ENCODE measurements around the gene RNASE13.

Gene RNASE13

DNA sequence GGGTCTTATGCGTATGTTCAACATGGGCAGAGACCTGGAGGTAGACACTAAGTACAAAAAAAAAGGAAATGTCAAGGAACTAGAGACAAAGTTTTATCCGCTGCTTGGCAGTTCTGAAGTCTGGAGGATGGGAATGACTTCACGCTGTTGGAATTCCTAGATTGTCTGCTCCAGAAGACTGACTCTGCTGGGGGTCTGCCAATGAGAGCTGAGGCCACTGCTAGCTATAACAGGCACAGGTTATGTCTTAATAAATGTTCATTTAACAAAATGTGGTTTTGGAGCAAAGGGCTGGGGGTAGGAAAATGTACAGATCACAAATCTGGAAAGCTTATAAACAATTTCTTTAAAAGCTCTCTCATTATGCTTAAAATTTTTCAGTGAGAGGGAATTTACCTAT, 28.9 kb upstream of the RNASE13 start:
- DNase-seq = no peak

DNA sequence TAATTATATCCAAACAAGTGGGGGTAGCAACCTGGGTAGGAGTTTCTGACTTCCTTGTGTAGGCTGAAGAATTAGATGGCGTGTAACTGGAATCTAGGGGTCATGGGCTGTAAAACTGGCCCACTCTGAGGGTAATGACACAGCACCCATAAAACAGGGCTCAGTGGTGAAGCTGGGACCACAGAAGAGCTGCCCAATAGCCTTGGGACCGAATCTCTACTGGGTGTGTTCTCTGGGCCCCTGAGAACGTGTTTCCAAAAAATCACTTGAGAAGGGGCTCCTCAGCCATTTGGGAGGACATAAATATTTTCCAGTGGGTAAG, 26.7 kb upstream of the RNASE13 start:
- no peak for DNase-seq

DNA sequence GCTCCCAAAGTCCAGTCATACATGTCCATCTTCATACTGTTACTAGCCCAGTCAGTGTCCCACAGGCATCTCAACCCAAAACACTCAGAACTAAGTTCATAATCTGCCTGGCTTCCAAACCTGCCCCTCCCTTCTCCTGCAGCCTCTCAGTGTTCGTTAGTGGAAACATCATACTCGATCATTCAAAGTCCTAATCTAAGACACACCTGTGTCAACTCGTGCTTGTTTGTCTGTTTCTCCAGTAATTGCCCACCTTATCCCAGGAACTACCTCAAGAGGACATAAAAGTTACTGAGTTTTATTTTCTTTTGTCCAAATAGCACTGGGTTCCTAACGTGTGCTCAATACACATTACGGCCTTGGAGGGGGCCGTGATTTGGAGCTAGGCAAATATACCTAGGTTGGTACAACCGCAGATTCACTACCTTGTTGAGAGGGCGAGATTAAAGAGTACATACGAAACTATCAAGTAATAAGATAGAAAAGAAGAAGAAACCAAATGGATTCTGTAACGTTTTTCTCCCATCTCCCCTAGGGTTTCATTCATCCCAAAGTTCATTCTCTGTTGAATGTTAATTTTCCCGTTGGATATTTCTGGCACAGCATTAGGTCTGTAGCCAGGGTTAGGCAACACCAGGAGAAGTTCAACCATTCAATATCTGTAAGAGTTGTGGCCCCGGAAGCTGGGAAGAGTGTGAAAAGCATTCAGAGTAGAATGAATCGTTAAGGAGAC, 26.2 kb upstream of the RNASE13 start:
- no peak for DNase-seq

DNA sequence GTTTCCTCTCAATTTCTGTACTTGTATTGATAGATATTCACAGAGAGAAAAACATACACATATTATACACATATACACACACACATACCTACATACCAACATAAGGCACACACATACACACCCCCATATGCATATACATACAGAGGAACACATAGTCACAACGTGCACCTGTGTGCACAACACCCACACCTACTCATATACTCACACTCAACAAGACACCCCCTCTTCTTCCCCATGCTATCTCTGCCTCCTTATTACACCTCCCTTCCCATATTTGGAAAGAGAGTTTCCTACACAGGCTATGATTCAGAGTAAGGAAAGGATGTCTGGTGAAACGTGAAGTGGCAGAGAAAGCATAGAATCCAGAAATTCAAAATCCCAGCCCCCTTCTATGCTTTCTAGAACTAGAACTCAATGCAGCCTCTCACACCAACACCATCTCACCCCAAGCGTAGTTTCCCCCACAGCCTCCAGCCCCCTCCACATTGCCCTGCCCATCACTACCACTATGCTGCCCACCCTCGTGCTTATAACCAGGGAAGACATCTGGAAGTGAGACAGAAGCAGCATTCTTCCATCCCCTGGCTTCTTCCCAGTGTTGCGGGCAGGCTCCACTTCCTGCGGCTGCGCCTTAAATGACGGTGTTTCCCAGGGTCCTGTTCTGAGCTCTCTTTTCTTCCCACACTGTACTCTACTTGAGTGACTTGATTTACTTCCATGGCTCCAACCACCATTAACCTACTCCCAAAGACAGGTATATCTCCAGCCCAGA, 25.4 kb upstream of the RNASE13 start:
- no peak for DNase-seq

DNA sequence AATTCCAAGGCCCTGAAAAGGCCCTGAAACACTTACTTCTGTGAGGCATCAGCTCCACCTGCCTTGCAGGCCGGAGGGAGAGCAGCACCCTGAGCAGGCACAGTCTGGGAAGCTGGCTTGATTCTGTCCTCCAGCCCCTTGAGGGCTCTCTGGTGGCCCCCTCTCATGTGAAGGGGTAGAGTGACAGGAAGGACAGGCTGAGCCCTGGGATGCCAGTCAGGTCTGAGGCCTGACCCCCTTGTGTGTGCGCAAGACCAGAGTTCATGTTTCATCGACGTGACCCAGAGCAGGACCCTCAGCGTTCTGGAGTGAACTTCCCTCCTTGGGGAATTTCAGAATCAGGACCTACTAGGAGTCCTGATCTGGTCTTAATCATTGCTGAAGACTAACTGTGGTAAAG, 24.3 kb upstream of the RNASE13 start:
- no peak for DNase-seq

DNA sequence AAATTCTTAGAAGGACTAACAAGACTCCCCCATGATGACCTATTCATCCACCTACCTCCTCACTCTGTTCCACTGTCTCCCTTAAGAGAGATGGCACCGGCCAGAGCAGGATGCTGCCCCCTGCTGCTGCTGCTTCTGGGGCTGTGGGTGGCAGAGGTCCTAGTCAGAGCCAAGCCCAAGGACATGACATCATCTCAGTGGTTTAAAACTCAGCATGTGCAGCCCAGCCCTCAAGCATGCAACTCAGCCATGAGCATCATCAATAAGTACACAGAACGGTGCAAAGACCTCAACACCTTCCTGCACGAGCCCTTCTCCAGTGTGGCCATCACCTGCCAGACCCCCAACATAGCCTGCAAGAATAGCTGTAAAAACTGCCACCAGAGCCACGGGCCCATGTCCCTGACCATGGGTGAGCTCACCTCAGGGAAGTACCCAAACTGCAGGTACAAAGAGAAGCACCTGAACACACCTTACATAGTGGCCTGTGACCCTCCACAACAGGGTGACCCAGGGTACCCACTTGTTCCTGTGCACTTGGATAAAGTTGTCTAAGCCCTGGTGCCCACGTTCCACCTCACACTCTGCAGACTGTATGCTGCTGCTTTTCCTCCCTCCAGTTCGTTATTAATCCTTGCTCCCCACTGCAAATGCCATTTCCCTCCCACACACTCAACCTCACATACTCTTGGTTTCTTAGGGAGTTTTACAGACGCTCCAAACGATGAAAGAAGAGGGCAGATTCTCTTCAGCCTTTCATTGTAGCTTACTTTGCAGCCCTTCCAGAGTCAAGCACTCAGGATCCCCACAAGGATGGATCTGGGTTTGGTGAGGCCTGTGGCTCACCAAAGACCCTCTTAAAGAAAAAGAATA, 23.4 kb upstream of the RNASE13 start, which contains the start of gene RNASE8:
RNASE8 (plus strand) TSS at position 20 of the 873 bp plus-strand sequence; CDS start at position 91, 71 bp downstream.
- DNase-seq = no peak

DNA sequence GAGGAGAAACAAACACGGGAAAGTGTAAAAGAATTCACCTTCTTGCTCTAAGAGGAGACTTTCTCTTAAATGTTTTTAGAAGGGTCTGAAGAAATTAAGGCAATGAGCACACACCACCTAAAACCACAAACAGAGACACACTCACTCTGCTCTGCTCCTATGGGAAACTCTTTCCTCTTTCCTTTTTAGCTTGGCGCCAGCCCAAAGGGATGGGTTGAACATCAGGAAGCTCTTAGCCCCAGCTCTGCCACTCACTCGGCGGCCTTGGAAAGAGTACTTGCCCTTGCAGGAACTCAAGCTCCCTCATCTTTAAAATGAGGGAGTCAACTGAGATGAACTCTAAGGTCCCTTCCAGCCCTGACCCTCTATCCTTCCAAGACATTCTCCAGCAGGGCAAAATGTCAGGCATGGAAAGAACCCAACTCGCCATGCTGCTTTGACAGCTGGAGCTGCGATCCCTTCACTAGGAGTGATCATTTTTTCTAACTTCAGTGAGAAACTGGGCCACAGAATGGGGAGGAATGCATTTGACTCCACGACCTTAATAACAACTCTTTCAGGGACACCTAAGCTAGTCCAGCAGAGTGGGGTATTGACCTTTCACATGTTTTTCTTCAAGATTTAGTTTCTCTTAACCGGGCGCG, 22.0 kb upstream of the RNASE13 start:
- no peak for DNase-seq

DNA sequence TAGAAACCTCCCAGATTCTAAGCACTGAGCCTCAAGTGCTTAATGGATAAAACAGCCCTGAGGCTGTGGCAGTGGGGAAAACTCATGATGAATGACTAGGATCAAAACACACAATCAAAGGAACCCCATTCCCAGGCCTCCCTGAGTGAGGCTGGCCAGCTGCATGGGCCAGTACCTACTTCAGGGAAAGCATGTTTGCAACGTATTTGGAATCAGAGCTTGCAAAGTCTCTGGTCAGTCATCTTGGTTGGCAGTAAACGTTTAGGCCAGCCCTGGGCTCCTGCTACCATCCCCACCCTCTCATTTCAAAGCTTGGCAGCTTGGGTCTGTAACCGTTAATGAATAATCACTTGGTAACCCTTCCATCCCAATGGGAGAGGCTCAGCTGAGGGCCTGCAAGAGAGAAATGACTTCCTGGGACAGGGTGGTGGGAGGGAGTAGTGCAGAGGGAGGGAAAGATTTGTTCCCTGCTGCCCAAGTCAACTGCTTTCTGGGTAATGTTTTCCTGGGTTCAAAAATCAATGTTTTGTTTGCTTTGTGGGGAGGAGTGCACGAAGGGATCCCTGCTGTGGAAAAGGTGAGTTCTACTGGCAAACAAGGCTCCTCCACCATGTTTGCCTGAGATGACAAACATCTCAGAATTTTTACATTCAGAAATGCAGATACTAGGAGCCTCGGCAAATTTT, 21.0 kb upstream of the RNASE13 start:
- no peak for DNase-seq

DNA sequence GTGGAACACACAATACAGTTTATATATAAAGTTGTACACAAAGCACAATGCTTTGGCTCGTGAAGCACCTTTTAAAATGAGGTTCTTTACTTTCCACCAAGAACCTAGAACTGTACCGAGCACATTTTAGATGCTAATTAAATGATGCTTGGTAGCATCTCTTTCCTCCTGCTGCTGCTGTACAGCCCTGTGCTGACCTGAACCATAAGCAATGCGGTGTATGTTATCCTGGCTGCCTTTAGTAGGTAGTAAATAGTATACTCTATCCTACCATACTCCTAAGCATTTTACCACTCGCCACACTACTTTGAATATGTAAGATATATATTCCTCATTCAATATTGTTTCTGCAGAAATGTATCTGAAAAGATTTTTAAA, 20.1 kb upstream of the RNASE13 start:
- no peak for DNase-seq

DNA sequence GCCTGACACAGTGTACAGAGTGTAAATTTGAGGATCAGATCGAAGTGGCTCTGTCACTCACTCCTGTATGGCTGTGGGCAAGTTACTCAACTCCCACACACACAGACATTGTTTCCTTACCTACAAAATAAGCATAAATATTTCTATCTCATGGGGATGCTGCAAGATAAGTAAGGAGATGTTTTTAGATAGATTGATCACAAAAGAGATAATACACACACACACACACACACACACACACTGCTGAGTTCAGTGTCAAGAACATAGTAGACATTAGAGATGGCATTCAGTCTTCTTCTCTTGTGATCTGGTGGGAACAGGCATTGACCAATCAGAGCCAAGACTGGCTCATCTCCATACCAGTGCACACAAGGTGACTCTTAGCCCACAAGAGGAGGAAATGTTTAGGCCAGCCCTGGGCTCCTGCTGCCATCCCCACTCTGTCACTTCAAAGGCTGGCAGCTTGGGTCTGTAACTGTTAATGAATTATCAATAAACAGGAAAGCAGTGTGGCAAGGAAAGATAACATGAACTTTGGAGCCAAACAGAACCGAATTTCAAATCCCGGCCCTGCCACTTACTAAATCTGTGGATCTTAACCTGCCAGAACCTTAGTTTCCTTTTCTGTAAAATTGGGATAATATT, 19.6 kb upstream of the RNASE13 start:
- no peak for DNase-seq

DNA sequence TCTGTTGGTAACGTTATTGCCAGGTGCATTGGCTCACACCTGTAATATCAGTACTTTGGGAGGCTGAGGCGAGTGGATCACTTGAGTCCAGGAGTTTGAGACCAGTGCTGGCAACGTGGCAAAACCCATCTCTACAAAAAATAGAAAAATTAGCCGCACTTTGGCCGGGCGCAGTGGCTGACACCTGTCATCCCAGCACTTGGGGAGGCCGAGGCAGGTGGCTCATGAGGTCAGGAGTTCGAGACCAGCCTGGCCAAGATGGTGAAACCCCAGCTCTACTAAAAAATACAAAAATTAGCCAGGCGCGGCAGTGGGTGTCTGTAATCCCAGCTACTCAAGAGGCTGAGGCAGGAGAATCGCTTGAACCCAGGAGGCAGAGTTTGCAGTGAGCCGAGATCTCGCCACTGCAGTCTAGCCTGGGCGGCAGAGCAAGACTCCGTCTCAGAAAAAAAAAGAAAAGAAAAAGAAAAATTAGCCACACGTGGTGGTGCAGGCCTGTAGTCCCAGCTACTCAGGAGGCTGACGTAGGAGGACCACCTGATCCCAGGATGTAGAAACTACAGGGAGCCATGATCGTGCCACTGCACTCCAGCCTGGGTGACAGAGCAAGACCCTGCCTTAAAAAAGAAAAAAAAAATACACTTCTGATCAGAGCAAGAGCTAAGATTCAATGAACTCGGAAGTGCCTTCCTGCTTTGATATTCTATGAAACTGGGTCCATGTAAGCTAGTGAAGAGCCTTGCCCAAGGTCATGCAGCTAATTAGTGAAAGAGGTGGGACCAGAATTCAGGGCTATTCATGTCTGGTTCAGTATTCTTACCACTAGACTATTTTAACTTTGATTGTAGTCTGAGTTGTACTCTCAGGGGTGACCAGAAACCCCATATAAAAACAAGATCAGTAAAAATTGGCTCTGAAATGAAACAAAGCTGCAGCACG, 18.8 kb upstream of the RNASE13 start:
- no peak for DNase-seq

DNA sequence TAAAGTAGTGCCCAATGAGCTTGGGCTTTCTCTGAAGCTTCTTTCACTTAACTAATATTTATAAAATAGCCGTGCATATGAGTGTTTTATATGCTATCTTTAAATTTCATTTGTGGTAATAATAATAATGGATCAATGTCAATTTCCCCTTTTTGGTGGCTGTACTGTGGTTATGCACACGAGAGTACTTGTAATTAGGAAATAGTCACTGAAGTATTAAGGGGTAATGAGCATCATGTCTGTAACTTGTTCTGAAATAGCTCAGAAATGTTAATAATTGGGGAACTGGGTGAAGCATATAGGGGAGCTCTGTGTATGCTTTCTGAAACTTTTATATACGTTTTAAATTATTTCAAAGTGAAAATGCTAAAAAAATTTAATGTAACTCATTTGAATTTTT, 16.0 kb upstream of the RNASE13 start:
- no peak for DNase-seq

DNA sequence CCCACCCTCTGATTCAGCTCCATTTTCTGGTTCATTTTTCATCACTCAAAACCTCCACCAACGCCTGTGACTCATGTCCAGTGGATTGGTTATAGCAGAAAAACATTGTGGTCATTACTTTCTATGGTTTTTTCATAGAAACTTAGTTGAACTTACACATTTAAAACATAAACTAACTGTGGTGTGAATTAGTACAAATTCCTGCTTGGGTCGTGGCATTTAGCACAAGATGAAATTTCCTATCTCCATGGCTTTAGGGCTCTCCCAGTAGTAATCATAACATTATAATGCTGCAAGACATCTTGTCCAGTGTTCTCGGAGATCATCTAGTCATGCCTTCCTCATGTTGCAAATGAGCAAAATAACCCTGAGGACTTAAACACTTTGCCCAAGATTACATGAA, 14.7 kb upstream of the RNASE13 start:
- no peak for DNase-seq

DNA sequence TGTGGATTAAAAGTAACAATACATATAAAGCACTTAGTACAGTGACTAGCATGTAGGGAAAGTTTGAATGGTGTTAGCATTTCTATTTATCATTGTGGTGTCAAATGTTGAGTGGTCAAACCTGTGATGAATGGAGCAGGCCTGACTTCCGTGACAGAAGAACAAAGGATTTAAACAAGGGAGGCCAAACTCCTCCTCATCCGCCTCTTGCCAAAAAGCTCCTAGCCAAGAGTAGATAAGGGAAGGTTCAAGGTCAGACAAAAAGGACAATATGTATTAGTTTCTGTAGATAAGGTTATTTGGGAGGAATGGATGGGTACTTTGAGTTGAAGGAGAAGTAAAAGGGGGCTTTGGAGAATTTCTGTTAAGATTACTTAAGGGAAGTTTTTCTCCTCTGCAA, 14.0 kb upstream of the RNASE13 start:
- DNase-seq = no peak

DNA sequence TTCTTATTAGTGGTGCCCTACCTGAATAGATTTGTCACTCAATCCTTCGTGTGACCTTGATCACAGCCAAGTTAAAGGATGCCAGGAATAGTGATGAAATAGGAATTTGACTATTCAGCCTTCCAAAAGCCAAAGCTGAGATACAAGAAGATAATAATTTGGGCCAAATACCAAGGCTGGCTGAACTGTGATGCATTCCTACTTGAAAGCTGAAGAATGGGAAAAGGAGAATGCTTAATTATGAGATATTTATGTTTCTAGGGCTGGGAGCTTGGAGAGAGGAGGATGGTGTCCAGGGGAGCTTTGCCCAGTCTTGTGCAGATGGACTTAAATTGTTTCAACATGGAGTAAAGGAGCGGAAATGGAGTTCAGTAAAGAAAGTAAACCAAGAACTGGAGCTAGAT, 12.8 kb upstream of the RNASE13 start:
- DNase-seq = no peak

DNA sequence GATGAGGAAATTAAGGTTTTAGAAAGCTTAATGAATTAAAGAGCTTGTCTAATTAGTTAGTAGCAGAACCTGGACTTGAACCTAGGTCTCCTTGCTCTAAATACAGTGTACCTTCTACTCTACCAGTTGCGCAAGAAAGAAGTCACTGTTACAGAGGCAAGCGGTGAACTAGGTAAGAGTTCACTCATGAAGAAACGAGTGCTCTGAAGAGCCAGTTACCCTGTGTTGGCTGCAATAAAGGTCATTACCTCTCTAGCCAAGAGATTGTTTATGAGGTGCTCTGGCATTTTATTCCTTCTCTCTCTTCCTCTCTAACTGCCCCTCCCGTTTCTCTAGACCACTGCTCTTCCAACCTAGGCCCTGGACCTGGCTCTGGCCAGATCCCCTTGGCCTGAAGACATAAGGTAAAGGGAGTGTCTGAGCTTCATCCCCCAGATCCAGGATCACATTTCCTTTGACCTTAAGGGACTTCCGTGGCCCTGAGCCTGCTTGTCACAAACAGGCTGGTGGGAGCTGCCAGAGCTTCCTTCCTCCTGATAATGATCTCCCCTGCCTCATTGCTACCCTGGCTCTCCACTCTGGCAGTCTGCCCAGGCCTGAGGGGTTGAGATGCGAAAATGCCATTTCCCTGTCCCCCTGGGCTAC, 9.5 kb upstream of the RNASE13 start:
- DNase-seq = peak in 1 of 2 donors; percentile 22

DNA sequence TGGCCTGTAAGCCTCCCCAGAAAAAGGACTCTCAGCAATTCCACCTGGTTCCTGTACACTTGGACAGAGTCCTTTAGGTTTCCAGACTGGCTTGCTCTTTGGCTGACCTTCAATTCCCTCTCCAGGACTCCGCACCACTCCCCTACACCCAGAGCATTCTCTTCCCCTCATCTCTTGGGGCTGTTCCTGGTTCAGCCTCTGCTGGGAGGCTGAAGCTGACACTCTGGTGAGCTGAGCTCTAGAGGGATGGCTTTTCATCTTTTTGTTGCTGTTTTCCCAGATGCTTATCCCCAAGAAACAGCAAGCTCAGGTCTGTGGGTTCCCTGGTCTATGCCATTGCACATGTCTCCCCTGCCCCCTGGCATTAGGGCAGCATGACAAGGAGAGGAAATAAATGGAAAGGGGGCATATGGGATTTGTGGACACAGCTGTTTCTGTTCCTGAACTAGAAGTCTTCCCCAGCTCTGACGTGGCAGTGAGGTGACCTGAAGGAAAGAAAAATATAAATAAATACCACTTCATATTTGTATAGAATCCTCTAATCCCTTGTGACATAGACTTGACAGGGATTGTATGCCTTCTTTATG, 8.9 kb upstream of the RNASE13 start:
- DNase-seq = no peak

DNA sequence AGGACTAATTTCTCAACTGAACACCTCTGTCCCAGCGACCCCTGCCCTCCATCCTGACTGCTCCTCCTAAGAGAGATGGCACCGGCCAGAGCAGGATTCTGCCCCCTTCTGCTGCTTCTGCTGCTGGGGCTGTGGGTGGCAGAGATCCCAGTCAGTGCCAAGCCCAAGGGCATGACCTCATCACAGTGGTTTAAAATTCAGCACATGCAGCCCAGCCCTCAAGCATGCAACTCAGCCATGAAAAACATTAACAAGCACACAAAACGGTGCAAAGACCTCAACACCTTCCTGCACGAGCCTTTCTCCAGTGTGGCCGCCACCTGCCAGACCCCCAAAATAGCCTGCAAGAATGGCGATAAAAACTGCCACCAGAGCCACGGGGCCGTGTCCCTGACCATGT, 8.3 kb upstream of the RNASE13 start:
- DNase-seq = no peak

DNA sequence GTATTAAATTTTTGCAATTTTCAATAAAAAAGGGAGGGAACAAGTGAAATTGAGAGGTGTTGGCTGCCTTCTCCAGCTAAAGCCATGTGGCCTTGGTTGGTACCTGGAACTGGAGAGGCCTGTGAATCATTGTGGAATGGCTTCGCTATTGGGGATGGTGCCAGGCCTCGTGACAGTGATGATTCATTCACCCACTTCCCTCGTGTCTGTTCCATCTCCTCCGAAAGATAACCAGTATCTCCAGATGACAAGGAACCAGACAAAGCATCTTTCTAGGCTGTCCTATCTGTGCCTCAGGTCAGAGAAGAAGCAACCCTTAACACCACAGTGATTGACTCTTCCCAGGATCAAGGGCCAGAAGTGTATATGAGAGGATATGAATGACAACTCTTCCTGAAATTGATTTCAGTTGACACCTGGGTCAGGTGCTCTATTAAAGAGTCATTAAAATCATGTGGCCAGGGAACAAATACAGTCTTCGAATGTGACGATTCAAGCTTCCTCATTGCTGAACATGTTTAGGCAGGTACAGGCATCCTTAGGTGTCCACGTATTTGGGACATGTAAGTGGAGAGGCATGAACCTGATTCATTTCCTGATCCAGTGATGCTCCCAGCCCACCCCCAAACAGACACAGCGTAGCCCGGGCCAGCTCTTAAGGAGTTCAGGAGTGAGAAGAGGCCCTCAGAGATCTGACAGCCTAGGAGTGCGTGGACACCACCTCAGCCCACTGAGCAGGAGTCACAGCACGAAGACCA, 7.2 kb upstream of the RNASE13 start, which contains the start of gene RNASE7:
RNASE7 (plus strand) TSS at position 687 of the 758 bp plus-strand sequence. CDS start 631 bp downstream, outside the sequence.
- DNase-seq = no peak
